ENCODE results near the gene SLC27A2.
"Not testable (repeated sequence)": the region's sequence is repeated elsewhere in the genome, so short reads cannot be mapped to it uniquely, and the experiment has no call there.

SLC27A2 gene

GRCh38 chr15:50186090-50186489, 4.1 kb downstream of the SLC27A2 start:
- peak overlapping the region; percentile 5 for H3K4me3 ChIP-seq (ENCODE audit: low read depth, low read length)
- no peak for DNase-seq (ENCODE audit: low read depth)
- TF ChIP-seq POLR2A (IDR thresholded peaks at IDR 0.05; ENCODE audit: extremely low read depth, insufficient read length), result no peak
- no peak for TF ChIP-seq CTCF (IDR thresholded peaks at IDR 0.05; ENCODE audit: low read depth, low read length)
- no peak for TF ChIP-seq MAX (IDR thresholded peaks at IDR 0.05; ENCODE audit: low read depth, low read length)
- TF ChIP-seq MYC (IDR thresholded peaks at IDR 0.05; ENCODE audit: low read depth, low read length), result no peak

DNA sequence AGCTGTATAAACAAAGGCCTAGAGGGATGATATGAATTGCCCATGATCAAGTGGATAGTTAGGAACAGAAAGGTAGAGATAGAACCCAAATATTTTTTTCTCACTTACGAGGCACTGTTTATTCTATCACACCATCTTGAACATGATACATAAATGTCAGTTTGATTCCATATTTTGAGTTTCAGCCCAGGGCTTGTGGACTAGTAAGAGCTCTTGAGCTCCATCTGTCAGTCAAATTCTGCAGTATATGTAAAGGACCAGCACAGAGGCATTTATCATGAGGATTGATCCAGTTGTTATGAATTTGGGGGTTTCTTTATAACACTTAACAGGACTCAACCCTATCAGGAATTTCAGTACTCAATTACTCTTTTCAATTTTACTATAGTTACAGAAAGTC, 4.8 kb downstream of the SLC27A2 start:
- no peak overlapping the region for H3K4me3 ChIP-seq (ENCODE audit: low read depth, low read length)
- TF ChIP-seq CTCF (IDR thresholded peaks at IDR 0.05; ENCODE audit: low read depth, low read length) (peak; percentile 4), MYC (IDR thresholded peaks at IDR 0.05; ENCODE audit: low read depth, low read length) (no peak)
- DNase-seq (ENCODE audit: low read depth), result peak; percentile 29

DNA sequence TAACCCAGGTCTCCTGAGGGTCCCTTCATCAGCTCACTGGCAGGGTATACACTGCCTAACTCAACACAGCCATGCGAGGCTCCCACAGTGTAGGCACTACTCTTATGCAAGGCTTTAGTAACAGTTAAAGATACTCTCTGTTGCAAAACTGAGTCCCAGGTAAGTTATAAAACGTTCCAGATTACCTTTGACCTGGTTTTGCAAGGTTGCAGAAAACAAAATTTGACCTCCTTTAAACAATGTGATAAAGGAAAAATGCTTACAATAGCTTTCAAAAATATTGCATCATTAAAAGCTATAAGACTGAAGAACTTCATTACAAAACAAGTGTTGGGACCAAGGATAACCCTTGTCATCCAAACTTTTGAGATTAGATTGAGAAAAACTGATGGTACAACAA, 5.5 kb downstream of the SLC27A2 start:
- no peak overlapping the region for H3K4me3 ChIP-seq (ENCODE audit: low read depth, low read length)
- TF ChIP-seq MAX (IDR thresholded peaks at IDR 0.05; ENCODE audit: low read depth, low read length), result no peak
- no peak for TF ChIP-seq MYC (IDR thresholded peaks at IDR 0.05; ENCODE audit: low read depth, low read length)
- TF ChIP-seq POLR2A (IDR thresholded peaks at IDR 0.05; ENCODE audit: extremely low read depth, insufficient read length), result no peak
- no peak for TF ChIP-seq CTCF (IDR thresholded peaks at IDR 0.05; ENCODE audit: low read depth, low read length)
- DNase-seq (ENCODE audit: low read depth), result no peak

GRCh38 chr15:50187997-50188396, 6.0 kb downstream of the SLC27A2 start:
- TF ChIP-seq CTCF (IDR thresholded peaks at IDR 0.05; ENCODE audit: low read depth, low read length) (no peak), MYC (IDR thresholded peaks at IDR 0.05; ENCODE audit: low read depth, low read length) (no peak), MAX (IDR thresholded peaks at IDR 0.05; ENCODE audit: low read depth, low read length) (no peak)
- H3K4me3 ChIP-seq (ENCODE audit: low read depth, low read length), result no peak overlapping the region
- no peak for DNase-seq (ENCODE audit: low read depth)

- DNase-seq (ENCODE audit: low read depth); H3K4me3 ChIP-seq (ENCODE audit: low read depth, low read length): not testable (repeated sequence)
Measured at GRCh38 chr15:50188793-50189192, 6.8 kb downstream of the SLC27A2 start.

DNA sequence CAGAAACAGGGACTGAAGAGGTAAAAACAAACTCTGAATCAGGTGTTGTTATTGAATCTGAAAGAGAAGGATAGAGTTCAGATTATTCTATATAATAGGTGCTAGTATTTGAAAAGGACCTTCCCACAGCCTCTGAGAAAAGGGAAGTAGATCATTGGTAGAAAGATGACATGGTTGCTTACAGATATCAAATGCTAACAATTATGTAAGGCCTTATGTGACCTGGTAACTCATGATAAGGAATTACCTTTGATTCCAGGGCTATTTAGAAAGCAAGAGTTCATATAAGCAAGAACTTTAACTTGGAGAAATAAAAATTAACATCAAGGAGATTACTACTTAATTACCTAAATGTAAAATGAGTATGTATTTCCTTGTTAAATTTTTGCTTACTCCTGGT, 7.6 kb downstream of the SLC27A2 start:
- no peak overlapping the region for H3K4me3 ChIP-seq (ENCODE audit: low read depth, low read length)
- no peak for TF ChIP-seq MYC (IDR thresholded peaks at IDR 0.05; ENCODE audit: low read depth, low read length)
- TF ChIP-seq MAX (IDR thresholded peaks at IDR 0.05; ENCODE audit: low read depth, low read length), result no peak
- no peak for TF ChIP-seq POLR2A (IDR thresholded peaks at IDR 0.05; ENCODE audit: extremely low read depth, insufficient read length)
- no peak for TF ChIP-seq CTCF (IDR thresholded peaks at IDR 0.05; ENCODE audit: low read depth, low read length)
- peak; percentile 45 for DNase-seq (ENCODE audit: low read depth)
